Suppressor macrophage treated with lipopolysaccharide for 1 hour (primary cell): Measurements from ENCODE around the gene CPB2.

Experiments
- DNase-seq, 3 donors: peaks; one replicate each; pipeline ENCODE4 v3.0.0-alpha.2; 2020 to 2022

Gene CPB2

GRCh38 chr13:46045424-46045823 lies 59.4 kb downstream of the CPB2 start:
- DNase-seq, result no peak

GRCh38 chr13:46043647-46044046 lies 61.2 kb downstream of the CPB2 start:
- DNase-seq, result no peak

GRCh38 chr13:46041419-46041839 lies 63.4 kb downstream of the CPB2 start:
- DNase-seq, result no peak

- DNase-seq, result no peak
Observed at GRCh38 chr13:46040763-46041162, 64.1 kb downstream of the CPB2 start.

GRCh38 chr13:46039411-46040182 lies 65.2 kb downstream of the CPB2 start:
- no peak for DNase-seq

- DNase-seq, result no peak
Observed at GRCh38 chr13:46038296-46038695, 66.5 kb downstream of the CPB2 start.

- no peak for DNase-seq
Observed at GRCh38 chr13:46035066-46035465, 69.8 kb downstream of the CPB2 start.

GRCh38 chr13:46032341-46032740 lies 72.5 kb downstream of the CPB2 start:
- DNase-seq, result no peak

GRCh38 chr13:46031581-46032263 lies 73.1 kb downstream of the CPB2 start:
- DNase-seq, result no peak

- DNase-seq, result no peak
Observed at GRCh38 chr13:46025157-46025556, 79.7 kb downstream of the CPB2 start.

GRCh38 chr13:46022481-46022880 lies 82.4 kb downstream of the CPB2 start:
- DNase-seq, result no peak

GRCh38 chr13:46016216-46016615 lies 88.6 kb downstream of the CPB2 start:
- DNase-seq, result no peak

GRCh38 chr13:46015366-46015765 lies 89.5 kb downstream of the CPB2 start:
- DNase-seq, result peak; percentile 19 to 60 (median 54)

- no peak for DNase-seq
Observed at GRCh38 chr13:46012404-46012803, 92.4 kb downstream of the CPB2 start.

GRCh38 chr13:46010148-46010547 lies 94.7 kb downstream of the CPB2 start:
- peak in 2 of 3 donors; percentile 7 to 14 for DNase-seq

GRCh38 chr13:46008631-46009030 lies 96.2 kb downstream of the CPB2 start:
- no peak for DNase-seq

- no peak for DNase-seq
Observed at GRCh38 chr13:46006688-46007452, 98.0 kb downstream of the CPB2 start.

- peak; percentile 4 to 64 (median 50) for DNase-seq
Observed at GRCh38 chr13:46004491-46004890, 100.3 kb downstream of the CPB2 start.
